Activated B cell treated with CpG ODN at 0.5 μM for 24 hours (primary cell): Measurements from ENCODE around the gene C12orf75. TPM values are rescaled to one million over a fixed set of nuclear protein-coding genes. Genes with fewer than 3 reads are reported as not detected.
"Not testable (repeated sequence)": the region's sequence is repeated elsewhere in the genome, so short reads cannot be mapped to it uniquely, and the experiment has no call there.

Source experiments
- ATAC-seq: fragments of 200-7000 bp; cut with Tn5 transposase; one replicate; pipeline ENCODE4 v1.10.0; 2021; ENCODE audit warnings: low read depth, mild to moderate bottlenecking, moderate library complexity
- CTCF ChIA-PET: fragments of 350-600 bp; sonication (Branson Sonifier 250); formaldehyde crosslinking; loops from one replicate; lab custom pipeline; 2021; ENCODE audit warnings: antibody characterized with exemption; lab: Charles Lee
- POLR2A ChIA-PET: fragments of 350-600 bp; sonication (Branson Sonifier 250); formaldehyde crosslinking; loops from one replicate; lab custom pipeline; 2021; ENCODE audit warnings: antibody characterized with exemption; lab: Charles Lee
- DNase-seq: peaks from one replicate; pipeline ENCODE4 v3.0.0; 2022
- H3K27ac Mint-ChIP-seq: one replicate; pipeline ENCODE4 v1.8.0; 2020; ENCODE audit warnings: mixed read lengths
- H3K27me3 Mint-ChIP-seq: one replicate; pipeline ENCODE4 v1.8.0; 2021; ENCODE audit warnings: mixed read lengths
- H3K36me3 Mint-ChIP-seq: one replicate; pipeline ENCODE4 v1.8.0; 2021; ENCODE audit warnings: low read depth, mixed read lengths
- H3K4me1 Mint-ChIP-seq: one replicate; pipeline ENCODE4 v1.8.0; 2021; ENCODE audit warnings: mixed read lengths
- H3K4me3 Mint-ChIP-seq: one replicate; pipeline ENCODE4 v1.8.0; 2020; ENCODE audit warnings: mild to moderate bottlenecking, mixed read lengths
- H3K9me3 Mint-ChIP-seq: one replicate; pipeline ENCODE4 v1.8.0; 2020; ENCODE audit warnings: mixed read lengths
- intact Hi-C: fragments of 100-400 bp; cut with micrococcal nuclease; formaldehyde crosslinking; loops from one replicate; pipeline ENCODE4 v1.15.1; 2024
- total RNA-seq: library from RNA; stranded (reverse); gene quantifications from 2 replicates; pipeline ENCODE4 v1.2.3, GENCODE V29; 2022
- TF ChIP-seq, protein P1 (sequence below): fragments of 200-600 bp; IDR thresholded peaks from one replicate; pipeline ENCODE4 v1.8.0; 2022; ENCODE audit warnings: antibody characterized with exemption, mild to moderate bottlenecking

The C12orf75 gene
- total RNA-seq, 1 donor from 2014 or later = 37.1 TPM

DNA sequence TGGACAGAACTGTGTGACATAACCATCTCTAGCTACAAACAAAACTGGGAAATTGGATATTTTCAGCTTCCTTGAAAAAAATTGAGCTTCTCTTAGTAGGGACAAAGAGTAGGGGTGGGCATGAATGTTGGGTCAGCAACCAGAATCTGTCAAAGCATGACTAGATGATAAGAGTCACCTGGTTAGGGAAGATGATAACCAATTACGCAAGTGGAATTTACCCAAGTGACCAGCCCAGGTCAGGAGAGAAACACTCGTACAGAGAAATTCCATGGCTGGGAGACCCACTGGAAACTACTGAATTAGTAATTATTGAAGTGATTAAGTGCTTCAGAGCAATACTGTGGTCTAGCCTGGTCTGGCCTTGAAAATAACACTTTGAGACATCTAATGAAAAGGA, 36.3 kb upstream of the C12orf75 start:
- no peak for ATAC-seq
- intact Hi-C loops = no loop called here
- Mint-ChIP-seq H3K4me1 (no peaks in the 10 kb centered on the region), H3K27me3 (peaks cover 11% of the 10 kb centered on the region), H3K9me3 (peaks cover 8% of the 10 kb centered on the region), H3K27ac (no peak overlapping the region), H3K36me3 (no peaks in the 10 kb centered on the region), H3K4me3 (no peak overlapping the region)
- CTCF ChIA-PET = no interaction called here
- POLR2A ChIA-PET = no interaction called here
- TF ChIP-seq, protein P1, sequence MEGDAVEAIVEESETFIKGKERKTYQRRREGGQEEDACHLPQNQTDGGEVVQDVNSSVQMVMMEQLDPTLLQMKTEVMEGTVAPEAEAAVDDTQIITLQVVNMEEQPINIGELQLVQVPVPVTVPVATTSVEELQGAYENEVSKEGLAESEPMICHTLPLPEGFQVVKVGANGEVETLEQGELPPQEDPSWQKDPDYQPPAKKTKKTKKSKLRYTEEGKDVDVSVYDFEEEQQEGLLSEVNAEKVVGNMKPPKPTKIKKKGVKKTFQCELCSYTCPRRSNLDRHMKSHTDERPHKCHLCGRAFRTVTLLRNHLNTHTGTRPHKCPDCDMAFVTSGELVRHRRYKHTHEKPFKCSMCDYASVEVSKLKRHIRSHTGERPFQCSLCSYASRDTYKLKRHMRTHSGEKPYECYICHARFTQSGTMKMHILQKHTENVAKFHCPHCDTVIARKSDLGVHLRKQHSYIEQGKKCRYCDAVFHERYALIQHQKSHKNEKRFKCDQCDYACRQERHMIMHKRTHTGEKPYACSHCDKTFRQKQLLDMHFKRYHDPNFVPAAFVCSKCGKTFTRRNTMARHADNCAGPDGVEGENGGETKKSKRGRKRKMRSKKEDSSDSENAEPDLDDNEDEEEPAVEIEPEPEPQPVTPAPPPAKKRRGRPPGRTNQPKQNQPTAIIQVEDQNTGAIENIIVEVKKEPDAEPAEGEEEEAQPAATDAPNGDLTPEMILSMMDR = no peak
- DNase-seq = no peak

DNA sequence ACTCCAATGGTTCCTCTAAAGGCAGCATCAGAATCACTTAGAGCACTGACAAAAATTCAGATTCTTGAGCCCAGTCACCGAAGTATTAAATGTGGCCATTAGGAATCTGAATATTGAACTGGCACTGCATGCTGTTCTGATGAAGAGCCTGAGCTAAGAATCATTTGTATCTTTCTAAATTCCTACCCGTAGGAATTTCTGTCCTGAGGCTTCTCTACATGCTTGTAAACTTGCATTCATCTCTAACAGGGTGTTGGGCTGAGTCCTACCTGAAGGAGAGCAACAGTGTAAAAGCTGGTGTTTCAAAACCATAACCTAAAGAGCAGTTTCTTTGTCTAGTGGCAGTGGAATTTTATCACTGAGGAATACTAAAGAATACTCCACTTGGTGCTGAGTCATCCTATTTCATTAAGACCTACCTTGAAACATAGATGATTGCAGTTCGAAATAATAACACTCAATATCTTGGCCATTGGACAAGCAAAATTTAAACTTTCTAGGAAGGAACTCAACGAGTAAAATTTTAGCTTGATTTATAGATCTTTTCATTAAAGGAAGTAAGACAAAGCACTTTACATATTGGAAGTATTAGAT, 35.5 kb upstream of the C12orf75 start:
- H3K36me3 Mint-ChIP-seq = no peaks in the 10 kb centered on the region
- ATAC-seq (no peak), DNase-seq (no peak)
- CTCF ChIA-PET = no interaction called here
- H3K27ac Mint-ChIP-seq = no peak overlapping the region
- intact Hi-C loops = no loop called here
- peaks cover 11% of the 10 kb centered on the region for H3K9me3 Mint-ChIP-seq
- peaks cover 11% of the 10 kb centered on the region for H3K27me3 Mint-ChIP-seq
- no peaks in the 10 kb centered on the region for H3K4me1 Mint-ChIP-seq
- POLR2A ChIA-PET = no interaction called here
- H3K4me3 Mint-ChIP-seq = no peak overlapping the region
- TF ChIP-seq, protein P1 = no peak

DNA sequence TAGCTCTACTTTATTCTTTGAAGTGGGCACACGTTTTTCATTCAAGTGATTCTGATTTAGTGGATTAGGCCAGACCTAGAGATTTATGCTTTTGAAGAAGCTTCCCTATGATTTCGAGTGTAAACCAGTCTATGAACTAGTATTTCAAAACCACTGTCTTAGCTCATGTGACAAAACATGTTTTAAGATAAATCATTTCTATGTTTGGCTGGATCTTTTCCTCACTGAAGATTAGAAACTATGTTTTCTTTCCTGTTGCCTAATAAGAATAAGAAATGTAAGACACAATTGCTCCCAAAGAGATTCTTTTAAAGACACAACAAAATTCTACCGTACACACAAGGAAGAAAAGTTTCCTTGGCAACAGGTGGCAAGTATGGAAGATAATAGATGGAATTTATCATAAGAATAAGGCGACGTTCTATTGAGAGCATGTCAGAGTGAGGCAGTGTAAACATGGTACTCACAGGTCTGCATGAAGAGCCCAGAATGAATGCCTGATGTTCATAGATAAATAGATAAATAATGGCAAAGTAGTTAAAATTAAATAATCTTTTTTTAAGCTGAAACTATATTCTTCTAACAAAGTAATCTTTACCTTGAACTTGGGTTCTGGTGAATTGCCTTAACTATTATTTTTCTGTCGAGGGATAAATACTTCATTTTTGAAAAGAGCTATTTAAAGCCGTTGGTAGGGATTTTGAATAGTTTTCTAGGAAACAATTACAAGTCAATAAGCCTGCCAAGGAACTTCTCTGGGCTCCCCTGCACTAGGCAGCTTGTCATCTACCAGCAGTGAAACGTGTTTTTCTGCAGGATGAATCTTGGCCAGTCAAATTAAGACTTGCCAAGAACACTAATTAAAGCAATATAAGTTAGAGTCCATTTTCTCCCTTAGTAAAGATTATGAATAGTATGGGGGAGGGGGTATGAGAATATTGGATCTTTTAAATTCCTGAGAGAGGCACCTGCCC, 34.1 kb upstream of the C12orf75 start:
- ChIA-PET CTCF (interaction anchor here (0.9 kb wide), 1 partner anchor 87 kb away, joined by 3 read pairs; no protein-coding TSS in a partner anchor), POLR2A (no interaction called here)

DNA sequence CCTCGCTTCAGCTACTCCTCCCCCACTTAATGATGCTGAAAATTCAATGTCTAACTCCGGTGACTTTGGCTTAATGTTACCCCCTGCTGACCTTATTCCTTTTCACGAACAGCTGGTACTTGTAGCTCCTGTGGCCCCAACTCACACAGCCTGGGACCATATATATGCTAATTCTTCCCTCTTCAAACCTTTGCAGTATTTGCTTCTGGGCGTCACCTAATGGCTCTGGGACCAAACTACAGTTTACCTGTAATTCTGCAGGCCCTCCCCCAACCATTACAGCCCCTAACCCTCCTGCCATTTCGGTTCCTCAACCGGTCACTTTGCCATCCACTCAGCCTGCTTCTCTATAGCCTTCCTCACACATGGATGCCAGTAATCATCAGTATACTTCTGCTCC, 29.6 kb upstream of the C12orf75 start:
- ChIA-PET POLR2A (no interaction called here), CTCF (no interaction called here)
- intact Hi-C loops = no loop called here
- TF ChIP-seq, protein P1 = no peak
- H3K27ac Mint-ChIP-seq = no peak overlapping the region
- H3K36me3 Mint-ChIP-seq = no peaks in the 10 kb centered on the region
- peaks cover 17% of the 10 kb centered on the region for H3K9me3 Mint-ChIP-seq
- ATAC-seq (no peak), DNase-seq (no peak)
- no peak overlapping the region for H3K4me3 Mint-ChIP-seq
- H3K4me1 Mint-ChIP-seq = no peaks in the 10 kb centered on the region
- H3K27me3 Mint-ChIP-seq = peaks cover 6% of the 10 kb centered on the region

More for the DNA sequence above, 34.1 kb upstream of the C12orf75 start:
- no peak for ATAC-seq
- H3K4me1 Mint-ChIP-seq = no peaks in the 10 kb centered on the region
- TF ChIP-seq, protein P1 = no peak
- H3K4me3 Mint-ChIP-seq = no peak overlapping the region
- no peaks in the 10 kb centered on the region for H3K36me3 Mint-ChIP-seq
- peaks cover 11% of the 10 kb centered on the region for H3K27me3 Mint-ChIP-seq
- no peak for DNase-seq
- peaks cover 17% of the 10 kb centered on the region for H3K9me3 Mint-ChIP-seq
- intact Hi-C loops = no loop called here
- no peak overlapping the region for H3K27ac Mint-ChIP-seq

DNA sequence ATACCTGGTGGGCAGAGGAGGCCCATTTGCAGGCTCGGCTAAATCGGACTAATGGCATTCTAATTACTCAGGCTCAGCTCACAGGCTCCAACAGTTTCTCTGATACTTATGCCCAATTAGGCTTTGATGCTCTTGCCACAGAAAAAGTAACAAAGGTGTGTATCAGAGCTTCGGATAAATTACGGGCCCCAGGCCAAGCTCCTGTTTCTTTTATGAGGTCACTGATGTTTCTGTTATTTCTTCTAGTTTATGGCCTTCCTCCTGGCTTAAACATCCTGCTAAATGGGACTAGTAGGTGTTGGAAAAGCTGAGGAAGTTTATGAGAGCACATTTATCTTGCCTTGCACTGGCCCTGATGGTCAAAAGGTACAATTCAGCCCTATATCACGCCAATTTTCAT, 28.8 kb upstream of the C12orf75 start:
- intact Hi-C loops = no loop called here
- H3K27me3 Mint-ChIP-seq = peaks cover 2% of the 10 kb centered on the region
- H3K36me3 Mint-ChIP-seq = no peaks in the 10 kb centered on the region
- ChIA-PET POLR2A (no interaction called here), CTCF (no interaction called here)
- no peaks in the 10 kb centered on the region for H3K4me1 Mint-ChIP-seq
- H3K4me3 Mint-ChIP-seq = no peak overlapping the region
- no peak overlapping the region for H3K27ac Mint-ChIP-seq
- no peak for ATAC-seq
- no peak for DNase-seq
- TF ChIP-seq, protein P1 = no peak
- H3K9me3 Mint-ChIP-seq = peaks cover 17% of the 10 kb centered on the region

DNA sequence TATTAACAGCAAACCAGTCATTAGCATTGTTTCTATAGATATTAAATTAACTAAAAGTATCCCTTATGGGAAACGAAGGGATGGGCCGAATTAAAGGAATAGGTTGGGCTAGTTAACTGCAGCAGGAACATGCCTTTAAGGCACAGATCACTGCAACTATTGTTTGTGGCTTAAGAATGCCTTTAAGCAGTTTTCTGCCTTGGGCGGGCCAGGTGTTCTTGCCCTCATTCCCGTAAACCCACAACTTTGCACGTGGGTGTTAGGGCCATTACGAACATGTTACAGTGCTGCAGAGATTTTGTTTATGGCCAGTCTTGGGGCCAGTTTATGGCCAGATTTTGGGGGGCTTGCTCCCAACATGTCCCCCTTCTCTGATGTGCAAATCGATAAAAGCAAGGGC, 27.5 kb upstream of the C12orf75 start:
- H3K27ac Mint-ChIP-seq, H3K4me3 Mint-ChIP-seq, POLR2A ChIA-PET: not testable (repeated sequence)

DNA sequence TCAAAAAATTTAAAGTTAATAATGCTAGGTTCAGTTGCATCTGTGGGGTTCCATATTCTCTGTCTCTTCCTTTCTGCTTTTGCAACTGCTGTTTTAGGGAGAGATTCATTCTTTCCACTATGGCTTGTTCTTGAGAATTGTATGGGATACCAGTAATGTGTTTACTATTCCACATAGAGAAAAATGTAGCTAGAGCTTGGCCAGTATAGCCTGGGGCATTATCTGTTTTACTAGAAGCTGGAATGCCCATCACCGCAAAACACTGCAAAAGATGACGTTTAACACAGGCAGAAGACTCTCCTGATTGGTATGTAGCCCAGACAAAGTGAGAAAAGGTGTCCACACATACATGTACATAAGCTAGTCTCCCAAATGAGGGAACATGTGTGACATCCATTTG, 25.9 kb upstream of the C12orf75 start:
- H3K36me3 Mint-ChIP-seq, DNase-seq, H3K4me3 Mint-ChIP-seq, intact Hi-C loops, H3K9me3 Mint-ChIP-seq, H3K4me1 Mint-ChIP-seq, ATAC-seq, CTCF ChIA-PET, POLR2A ChIA-PET: not testable (repeated sequence)
- Mint-ChIP-seq H3K27ac (peak overlapping the region; percentile 3), H3K27me3 (peaks cover 16% of the 10 kb centered on the region)

More for the DNA sequence above, 27.5 kb upstream of the C12orf75 start:
- CTCF ChIA-PET, ATAC-seq, intact Hi-C loops, H3K36me3 Mint-ChIP-seq, DNase-seq, H3K4me1 Mint-ChIP-seq: not testable (repeated sequence)
- Mint-ChIP-seq H3K9me3 (peaks cover 13% of the 10 kb centered on the region), H3K27me3 (peaks cover 10% of the 10 kb centered on the region)
